Cortex of kidney (tissue), 1 donor: ENCODE data around the gene ZNF679.
"Not testable (repeated sequence)": the region's sequence is repeated elsewhere in the genome, so short reads cannot be mapped to it uniquely, and the experiment has no call there.

Source experiments
- DNase-seq: peaks from one replicate; lab custom pipeline; 2025; lab: John Stamatoyannopoulos, UW

Gene ZNF679

DNA sequence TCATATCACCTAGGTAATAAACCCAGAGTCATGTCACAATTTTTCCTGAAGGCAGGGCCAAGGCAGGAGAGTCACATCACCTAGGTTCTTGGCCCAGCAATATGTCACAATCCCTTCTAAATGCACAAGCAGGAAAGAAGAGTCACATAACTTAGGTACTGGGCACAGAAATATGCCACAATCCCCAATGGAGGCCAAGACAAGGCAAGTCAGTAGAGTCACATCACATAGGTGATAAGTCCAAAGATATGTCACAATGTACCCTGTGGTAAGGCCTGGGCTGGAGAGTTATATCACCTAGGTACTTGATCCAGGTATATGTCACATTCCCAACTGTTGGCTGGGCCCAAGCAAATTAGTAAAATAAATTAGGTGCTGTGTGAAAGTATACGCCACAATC, at the start of gene ZNF679:
Gene ZNF679 (plus strand): TSS at position 301 of the 400 bp plus-strand sequence. CDS start 20,644 bp downstream, outside the sequence.
- not testable (repeated sequence) for DNase-seq

DNA sequence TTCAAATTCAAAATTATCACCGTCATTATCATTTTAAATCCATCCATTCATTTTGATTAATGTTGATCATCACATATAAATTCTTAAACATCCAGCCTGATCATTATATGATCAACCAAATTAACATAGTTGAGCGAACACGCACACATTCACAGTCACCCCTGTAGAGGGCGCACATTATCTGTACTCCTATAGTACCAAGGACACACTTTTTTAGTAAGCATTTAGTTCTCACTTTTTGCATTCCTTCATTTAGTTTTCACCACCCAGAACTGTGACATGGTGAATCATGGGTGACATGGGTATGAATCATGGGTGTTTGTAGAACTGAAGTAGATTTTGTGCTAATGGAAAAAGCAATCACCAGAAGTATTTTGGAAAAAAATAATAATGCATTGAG, 47.3 kb upstream of the ZNF679 start:
- DNase-seq = no peak

DNA sequence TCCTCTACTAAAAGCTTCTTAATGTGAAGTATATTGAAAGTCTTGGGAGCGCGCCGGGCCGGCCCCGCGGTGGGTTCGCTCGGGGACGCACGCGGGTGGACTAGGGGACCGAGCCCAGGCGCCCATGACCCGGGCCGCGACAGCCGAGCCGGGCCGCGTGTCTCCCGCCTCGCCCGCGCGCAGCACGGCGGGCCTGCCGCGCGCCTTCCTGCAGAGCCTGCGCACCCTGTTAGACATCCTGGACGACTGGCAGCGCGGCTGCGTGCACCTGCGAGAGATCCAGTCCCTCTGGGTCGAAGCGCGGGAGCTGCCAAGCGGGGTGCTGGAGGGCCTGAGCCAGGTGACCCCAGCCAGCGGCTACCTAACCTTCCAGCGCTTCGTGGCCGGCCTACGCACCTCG, 46.7 kb upstream of the ZNF679 start:
- DNase-seq = no peak

DNA sequence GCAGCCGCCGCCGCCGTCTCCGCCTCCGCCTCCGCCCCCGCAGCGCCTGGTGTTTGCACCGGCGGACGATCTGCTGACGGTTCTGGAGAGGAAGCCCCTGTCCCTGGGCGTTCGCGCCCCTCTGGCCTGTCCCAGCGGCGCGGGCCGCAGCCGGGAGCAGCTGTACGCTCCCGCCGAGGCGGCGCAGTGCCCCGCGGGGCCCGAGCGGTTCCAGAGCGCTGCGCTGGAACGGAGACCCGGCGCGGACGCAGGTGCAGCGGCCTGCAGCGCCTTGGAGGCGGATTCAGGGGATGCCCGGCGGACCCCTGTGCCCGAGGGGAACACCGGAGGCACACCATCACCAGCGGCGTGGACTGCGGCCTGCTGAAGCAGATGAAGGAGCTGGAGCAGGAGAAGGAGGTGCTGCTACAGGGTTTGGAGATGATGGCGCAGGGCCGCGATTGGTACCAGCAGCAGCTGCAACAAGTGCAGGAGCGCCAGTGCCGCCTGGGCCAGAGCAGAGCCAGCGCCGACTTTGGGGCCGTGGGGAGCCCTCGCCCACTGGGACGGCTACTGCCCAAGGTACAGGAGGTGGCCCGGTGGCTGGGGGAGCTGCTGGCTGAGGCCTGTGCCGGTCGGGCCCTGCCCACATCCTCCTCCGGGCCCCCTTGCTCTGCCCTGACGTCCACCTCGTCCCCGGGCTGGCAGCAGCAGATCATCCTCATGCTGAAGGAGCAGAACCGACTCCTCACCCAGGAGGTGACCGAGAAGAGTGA, 46.1 kb upstream of the ZNF679 start:
- DNase-seq = no peak

DNA sequence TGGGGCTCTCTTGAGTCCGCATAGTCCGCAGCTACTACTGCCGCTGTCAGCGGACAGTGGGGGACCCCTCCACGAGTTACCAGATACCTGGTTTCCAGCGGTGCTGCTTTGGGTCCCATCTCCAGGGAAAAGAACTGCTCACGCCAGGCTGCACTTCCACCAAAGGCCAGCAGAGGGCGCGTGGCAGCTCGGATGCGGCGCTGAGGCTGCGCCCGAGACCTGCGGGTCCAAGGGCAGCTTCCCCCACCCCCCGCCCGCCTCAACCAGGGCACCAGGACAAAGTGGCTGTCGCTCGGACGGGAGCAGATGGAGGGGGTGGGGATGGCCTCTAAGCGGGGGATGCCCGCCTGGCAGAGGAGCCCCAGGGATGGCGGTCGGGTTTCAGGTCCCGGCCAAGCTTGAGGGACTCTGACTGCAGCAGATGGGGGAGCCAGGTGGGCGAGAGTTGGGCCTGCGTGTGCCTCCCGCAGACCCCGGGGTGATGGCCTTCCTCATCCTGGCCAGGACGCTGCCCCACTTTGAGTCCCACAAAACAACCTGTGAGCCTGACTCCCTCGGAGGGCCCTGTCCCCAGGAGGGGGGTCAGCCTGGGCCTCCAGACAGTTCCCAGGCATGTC, 45.0 kb upstream of the ZNF679 start:
- DNase-seq = no peak

DNA sequence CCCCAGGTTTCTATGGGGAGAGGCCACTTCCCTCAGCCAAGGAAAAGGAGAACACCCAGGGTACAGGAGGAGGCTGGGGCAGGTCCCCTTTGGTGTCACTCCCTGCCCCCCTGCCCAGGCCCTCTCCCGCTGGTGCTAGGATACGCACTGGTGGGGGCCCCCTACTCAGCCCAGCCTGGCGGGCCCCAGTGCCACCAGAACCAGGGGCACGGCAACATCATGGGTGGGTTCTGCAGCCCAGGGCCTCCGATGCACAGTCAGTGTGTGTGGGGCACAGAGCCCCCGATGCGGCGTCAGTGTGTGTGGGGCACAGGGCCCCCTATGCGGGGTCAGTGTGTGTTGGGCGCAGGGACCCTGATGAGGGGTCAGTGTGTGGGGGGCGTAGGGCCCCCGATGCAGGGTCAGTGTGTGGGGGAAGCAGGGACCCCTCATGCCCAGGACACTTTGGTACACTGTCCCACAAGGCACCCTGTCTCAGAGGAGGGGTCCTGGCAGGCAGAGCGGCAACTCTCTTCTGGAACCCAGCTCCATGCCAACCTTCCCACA, 44.4 kb upstream of the ZNF679 start:
- DNase-seq = no peak

DNA sequence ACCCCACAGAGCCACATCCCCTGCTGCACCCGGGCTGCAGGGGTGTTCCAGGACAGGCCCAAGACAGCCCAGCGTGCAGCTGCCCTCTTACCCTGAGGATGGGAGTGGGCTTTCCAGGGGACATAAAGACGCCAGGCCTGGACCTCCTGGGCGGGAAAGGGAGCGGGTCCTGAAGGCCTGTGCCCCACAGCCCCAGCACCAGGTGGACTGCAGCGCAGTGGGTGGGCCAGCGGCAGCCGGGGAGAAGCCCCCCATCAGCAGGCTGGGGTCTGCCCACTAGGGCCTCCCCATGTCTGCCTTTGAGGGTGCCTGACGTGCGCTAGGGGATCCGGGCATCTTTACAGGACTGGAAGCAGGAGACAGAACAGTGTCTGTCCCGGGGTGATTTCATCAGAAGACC, 43.9 kb upstream of the ZNF679 start:
- no peak for DNase-seq

DNA sequence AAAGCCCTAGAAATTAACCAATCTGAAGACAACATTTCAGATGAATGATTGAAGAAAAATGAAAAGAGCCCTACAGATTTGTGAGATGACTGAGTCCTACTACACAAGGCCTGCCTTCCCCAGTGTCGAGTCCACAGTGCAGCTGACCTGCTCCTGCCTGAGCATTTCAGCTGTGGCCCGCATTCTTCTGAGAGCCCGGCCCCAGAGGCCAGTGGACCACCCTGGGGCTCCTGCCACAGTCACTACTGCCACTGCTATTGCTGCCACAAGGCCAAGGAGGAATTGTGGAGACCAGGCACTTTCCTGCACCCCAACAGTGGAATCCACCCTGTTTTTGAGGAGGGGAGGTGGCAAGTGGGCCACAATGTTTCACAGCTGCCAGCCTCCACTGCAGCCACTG, 40.9 kb upstream of the ZNF679 start:
- no peak for DNase-seq

DNA sequence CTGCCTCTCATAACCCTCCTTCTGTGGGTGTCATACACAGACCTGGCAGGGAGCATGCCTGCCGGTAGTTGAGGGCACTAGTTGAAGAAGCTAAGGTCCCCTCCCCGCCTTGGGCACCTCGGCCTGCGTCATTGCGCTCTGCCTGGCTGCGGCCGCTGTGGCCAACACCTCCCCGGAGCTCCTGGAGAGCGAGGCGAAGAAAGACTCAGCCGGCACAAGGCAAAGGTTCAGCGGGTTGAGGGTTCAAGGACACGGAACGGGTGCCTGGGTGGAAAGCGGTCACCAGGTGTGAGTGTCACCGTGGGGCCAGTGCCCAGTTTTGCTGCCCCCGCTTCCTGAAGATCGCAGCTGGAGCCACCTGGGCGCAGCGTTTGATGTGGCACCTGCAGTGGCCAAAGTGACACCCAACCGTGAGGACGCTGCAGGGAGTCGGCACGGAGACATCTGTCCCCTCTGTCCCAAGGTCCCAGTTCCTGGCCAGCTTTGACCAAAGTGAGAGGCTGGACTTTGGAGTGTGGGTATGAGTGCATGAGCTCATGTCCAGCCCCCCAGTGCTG, 36.0 kb upstream of the ZNF679 start:
- DNase-seq = no peak

DNA sequence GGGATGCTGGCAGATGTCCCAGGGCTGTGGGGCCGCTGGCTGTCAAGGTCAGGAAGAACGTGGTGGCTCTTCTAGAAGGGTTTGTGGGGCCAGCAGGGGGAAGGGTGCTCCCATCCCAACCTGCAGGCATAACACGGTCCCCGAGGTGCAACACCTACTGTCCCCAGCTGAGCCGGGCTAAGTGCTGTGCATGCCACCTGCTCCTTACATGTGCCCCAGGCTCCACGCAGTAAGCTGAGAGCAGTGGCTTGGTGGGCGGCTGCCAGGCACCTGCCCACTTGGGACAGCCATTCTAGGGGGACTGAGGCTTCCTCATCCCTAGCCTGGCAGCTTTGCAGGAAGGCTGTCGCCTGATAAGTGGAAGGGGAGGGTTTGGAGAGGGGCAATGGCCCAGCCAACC, 35.5 kb upstream of the ZNF679 start:
- DNase-seq = no peak

DNA sequence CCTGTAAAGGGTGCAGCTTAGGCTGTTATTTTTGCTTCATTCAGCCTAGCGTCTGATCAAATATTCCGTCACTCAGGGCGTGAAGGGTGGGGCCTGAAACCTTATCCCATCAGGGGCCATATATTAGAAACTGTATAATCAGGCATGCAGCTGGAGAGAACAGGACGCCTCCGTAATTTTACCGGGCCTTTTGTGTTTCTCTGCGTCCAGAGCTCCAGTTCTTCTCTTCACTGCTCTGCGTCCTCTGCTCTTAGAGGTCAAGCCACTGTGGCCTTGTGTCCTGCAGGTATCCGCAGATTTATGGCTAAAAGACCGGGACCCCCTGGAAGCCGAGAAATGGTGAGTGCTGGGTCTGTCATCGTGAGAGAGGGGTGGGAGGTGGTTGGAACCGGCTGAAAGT, 21.4 kb upstream of the ZNF679 start, which contains the start of gene ZNF735:
Gene ZNF735 (plus strand): TSS at position 301 of the 400 bp plus-strand sequence. CDS start 0 bp downstream, at position 301.
- DNase-seq = no peak

DNA sequence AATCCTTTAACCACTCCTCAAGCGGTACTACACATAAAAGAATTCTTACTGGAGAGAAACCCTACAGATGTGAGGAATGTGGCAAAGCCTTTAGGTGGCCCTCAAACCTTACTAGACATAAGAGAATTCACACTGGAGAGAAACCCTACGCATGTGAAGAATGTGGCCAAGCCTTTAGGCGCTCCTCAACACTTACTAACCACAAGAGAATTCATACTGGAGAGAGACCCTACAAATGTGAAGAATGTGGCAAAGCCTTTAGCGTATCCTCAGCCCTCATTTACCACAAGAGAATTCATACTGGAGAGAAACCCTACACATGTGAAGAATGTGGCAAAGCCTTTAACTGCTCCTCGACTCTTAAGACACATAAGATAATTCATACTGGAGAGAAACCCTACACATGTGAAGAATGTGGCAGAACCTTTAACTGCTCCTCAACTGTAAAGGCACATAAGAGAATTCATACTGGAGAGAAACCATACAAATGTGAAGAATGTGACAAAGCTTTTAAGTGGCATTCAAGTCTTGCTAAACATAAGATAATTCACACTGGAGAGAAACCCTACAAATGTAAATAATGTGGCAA, 8.5 kb upstream of the ZNF679 start:
- DNase-seq = not testable (repeated sequence)

DNA sequence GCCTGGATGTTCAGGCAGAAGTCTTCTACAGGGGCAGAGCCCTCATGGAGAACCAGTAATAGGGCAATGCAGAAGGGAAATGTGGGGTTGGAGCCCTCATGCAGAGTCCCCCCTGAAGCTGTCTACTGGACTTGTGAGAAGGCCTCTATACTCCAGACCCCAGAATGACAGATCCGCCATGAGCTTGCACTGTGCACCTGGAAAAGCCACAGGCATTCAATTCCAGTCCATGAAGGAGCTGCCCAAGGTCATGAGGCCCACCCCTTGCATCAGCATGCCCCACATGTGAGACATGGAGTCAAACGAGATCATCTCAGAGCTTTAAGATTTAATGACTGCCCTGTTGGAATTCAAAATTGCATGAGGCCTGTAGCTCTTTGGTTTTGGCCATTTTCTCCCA, 4.9 kb upstream of the ZNF679 start:
- no peak for DNase-seq

DNA sequence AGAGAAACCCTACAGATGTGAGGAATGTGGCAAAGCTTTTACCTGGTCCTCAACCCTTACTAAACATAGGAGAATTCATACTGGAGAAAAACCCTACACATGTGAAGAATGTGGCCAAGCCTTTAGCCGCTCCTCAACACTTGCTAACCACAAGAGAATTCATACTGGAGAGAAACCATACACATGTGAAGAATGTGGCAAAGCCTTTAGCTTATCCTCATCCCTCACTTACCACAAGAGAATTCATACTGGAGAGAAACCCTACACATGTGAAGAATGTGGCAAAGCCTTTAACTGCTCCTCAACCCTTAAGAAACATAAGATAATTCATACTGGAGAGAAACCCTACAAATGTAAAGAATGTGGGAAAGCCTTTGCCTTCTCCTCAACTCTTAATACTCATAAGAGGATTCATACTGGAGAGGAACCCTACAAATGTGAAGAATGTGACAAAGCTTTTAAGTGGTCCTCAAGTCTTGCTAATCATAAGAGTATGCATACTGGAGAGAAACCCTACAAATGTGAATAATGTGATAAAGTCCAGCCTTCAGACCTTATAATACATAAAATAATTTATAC, 38.2 kb downstream of the ZNF679 start:
- DNase-seq = no peak

DNA sequence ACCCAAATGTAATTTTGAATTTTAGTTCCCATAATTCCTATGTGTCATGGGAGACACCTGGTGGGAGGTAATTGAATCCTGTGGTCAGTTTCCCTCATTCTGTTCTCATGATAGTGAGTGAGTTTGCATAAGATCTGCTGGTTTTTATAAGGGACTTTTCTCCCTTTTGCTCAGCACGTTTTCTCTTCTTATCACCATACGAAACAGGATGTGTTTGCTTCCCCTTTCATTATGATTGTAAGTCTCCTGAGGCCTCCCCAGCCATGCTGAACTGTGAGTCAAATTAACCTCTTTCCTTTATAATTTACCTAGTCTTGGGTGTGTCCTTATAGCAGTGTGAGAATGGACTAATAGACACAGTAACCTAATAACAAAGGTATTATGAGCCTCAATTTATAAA, 49.4 kb downstream of the ZNF679 start:
- no peak for DNase-seq

DNA sequence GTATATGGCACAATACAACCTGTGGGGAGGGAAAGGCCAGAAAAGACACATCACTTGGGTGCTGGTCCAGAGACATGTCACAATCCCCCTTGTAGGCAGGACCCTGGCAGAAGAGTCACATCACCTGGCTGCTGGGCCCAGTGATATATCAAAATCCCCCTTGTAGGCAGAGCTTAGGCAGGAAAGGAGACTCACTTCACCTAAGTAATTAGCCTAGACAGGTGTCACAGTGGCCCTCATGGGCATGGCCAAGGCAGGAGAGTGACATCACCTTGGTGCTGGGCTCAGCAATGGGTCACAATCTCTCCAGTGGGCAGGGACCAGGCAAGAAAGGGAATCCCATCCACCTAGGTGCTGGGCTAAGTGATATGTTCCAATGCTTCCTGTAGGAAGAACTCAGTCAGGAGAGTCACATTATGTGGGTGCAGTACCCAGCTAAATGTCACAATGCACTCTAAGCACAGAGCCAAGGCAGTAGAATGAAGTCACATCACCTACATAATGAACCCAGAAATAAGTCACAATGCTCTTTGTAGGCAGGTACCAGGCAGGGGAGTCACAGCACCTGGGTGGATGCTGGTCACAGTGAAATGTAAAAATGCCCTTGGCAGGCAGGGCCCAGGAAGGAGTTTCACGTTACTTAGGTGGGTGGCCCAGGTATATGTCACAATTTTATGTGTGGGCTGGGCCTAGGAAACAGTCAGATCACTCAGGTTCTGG, 66.6 kb downstream of the ZNF679 start:
- DNase-seq = no peak

DNA sequence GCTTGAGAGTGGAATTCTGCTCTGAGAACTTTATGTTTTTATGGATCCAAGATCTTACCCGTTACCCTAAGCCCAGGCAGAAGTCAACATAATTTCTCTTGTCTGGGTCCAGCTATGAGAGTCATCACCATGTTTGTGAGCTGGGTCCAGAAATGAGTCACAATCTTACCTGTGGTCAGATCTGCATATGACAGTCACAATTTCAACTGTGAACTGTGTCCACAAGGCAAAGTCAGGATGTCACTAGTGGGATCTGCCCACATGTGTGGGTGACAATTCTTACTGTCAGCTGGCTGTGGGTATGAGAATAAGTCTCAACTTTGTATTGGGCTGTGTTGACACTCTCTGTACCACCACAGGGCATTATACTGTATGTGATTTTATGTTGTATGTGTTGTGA, 69.1 kb downstream of the ZNF679 start:
- not testable (repeated sequence) for DNase-seq

DNA sequence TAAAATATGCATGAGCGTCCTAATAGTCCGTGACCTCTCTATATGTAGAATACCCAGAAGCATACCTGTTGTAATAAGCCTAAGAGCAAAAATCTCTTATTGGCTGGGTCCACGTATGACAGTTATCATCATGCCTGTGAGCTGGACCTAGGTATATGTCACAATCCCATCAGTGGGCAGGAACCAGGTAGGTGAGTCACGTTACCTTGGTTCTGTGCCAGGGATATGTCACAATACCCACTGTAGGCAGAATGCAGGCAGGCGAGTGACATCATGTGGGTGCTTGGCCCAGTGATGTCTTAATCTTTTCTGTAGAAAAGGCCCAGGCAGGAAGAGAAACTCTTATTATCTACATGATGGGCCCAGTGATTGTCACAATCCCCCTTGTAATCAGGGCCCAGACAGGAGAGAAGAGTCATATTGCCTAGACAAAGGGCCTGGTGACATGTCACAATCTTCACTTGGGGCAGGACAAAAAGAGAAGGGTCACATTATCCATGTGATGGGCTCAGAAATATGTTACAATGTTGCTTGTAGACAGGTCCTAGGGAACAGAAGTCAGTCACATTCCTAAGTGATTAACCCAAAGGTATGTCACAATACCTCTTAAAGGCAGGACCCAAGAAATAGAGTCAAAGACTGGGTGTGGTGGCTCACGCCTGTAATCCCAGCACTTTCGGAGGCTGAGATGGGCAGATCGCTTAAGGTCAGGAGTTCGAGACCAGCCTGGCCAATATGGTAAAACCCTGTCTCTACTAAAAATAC, 72.5 kb downstream of the ZNF679 start:
- no peak for DNase-seq

DNA sequence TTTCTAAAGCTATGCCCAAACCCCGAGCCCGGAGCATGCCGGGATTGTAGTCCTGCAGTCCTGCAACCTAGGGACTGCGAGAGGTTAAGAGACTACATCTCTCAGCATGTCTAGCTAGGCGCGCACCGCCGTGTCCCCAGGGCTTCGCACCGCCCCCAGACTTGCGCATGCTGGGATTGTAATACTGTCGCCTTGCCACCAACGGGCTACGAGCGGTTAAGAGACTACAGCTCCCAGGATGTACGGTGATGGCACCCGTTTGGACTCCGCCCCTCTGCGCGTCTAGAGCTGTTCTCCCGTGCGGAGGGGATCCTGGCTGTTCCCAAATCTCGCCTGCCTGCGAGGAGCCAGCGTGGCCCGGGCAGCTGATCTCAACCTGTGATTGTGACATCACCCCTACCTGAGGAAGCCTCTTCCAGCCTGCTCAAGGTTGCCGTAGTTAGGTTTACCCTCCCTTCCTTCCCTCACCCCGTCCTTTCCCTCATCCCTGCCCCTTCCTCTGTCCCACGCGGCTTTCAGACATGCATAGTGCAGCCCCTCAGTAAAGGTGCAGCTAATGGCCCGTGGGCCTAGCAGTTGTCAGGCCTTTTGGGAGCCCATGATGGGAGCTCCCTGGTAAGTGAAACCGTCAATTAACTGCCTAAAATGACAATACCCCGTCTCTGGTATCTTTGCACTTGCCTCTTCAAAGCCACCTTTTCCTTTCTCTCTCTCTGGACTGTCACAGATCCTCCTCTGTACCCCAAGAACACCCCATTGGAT, 79.2 kb downstream of the ZNF679 start:
- no peak for DNase-seq

DNA sequence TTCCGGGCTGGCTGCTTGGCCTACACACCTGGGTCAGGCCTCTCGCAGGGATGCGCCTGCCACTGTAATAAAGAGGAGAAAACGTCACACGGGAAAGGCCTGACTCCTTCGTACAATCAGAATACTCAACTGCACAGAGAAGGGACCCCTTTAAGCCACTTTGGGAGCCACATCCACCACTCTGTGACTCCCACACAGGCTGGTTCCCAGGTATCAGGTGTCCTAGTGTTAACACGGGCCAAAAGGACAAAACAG, 79.7 kb downstream of the ZNF679 start:
- no peak for DNase-seq
